Ovary (tissue), 3 donors: ENCODE results near the gene HIVEP3.

Experiments
- EP300 ChIP-seq: sonication (generic); formaldehyde crosslinking; IDR thresholded peaks from one replicate; pipeline ENCODE4 v1.6.1; 2017; ENCODE audit warnings: antibody characterized with exemption
- POLR2A ChIP-seq: fragments of 450-650 bp; IDR thresholded peaks from one replicate; pipeline ENCODE4 v1.6.1; 2017; ENCODE audit warnings: antibody characterized with exemption, mild to moderate bottlenecking, moderate library complexity
- TF ChIP-seq, protein P1 (sequence below), 3 donors: fragments of 450-650 bp in 2 of 3; fragments of 200-600 bp in 1 of 3; IDR thresholded peaks; one replicate each; pipeline versions ENCODE4 v1.5.1 to v1.8.0; 2016 to 2022; ENCODE audit warnings: antibody characterized with exemption in 3 of 3, mild to moderate bottlenecking in 1 of 3
- donor health status: DM: no; HTN: no; CAD: no.

- TF ChIP-seq, protein P1, sequence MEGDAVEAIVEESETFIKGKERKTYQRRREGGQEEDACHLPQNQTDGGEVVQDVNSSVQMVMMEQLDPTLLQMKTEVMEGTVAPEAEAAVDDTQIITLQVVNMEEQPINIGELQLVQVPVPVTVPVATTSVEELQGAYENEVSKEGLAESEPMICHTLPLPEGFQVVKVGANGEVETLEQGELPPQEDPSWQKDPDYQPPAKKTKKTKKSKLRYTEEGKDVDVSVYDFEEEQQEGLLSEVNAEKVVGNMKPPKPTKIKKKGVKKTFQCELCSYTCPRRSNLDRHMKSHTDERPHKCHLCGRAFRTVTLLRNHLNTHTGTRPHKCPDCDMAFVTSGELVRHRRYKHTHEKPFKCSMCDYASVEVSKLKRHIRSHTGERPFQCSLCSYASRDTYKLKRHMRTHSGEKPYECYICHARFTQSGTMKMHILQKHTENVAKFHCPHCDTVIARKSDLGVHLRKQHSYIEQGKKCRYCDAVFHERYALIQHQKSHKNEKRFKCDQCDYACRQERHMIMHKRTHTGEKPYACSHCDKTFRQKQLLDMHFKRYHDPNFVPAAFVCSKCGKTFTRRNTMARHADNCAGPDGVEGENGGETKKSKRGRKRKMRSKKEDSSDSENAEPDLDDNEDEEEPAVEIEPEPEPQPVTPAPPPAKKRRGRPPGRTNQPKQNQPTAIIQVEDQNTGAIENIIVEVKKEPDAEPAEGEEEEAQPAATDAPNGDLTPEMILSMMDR (IDR thresholded peaks at IDR 0.05): no peak
- TF ChIP-seq POLR2A (no peak), EP300 (no peak)
Measured at GRCh38 chr1:41799723-41800122, 119.0 kb downstream of the HIVEP3 start.
